GM18907 (cell line): ENCODE data around the gene ADPRHL1.

Experiments
- ATAC-seq: cut with Tn5 transposase; IDR thresholded peaks from one replicate; pipeline ENCODE4 v1.9.1; 2021; ENCODE audit warnings: mild to moderate bottlenecking, moderate library complexity; ENCODE audit not compliant: unreplicated experiment

Gene ADPRHL1

GRCh38 chr13:113433391-113433916 is 19.8 kb downstream of the ADPRHL1 start:
- no peak for ATAC-seq

DNA sequence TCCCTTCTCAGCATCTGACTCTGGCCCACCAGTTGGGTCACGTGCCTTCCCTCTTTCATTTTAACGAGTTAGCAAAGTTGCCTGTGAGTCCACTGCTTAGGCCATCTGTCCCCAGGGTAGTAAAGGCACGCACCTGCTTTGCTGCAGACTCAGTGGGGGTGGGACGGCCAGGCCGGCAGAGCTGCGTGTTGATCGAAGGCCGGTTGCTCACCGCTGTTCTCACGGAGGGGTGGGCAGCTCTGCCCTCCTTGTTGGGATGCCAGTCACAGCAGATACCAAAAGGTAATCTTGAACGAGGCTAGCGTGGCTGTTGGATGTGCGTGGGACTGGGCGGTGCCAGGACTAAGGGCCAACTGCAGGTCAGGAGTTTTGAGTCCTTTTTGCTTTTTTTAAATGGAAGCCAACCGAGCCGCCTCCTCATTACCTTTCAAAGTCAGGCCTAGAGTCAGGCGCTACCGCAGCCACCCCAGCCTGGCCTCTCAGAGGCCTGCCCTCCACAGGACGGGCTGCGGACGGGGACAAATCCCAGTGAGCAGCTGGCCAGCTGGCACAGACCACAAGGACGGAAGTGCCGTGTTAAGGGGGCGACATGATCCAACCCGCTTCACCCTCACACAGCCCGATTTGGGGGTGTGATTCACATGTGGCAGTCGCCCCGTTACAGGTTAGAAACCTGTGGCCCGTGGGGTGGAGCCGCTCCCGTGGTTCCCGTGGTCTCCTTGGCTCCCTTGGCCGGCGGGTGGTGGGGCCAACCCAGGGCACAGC is 20.6 kb downstream of the ADPRHL1 start:
- ATAC-seq = no peak

DNA sequence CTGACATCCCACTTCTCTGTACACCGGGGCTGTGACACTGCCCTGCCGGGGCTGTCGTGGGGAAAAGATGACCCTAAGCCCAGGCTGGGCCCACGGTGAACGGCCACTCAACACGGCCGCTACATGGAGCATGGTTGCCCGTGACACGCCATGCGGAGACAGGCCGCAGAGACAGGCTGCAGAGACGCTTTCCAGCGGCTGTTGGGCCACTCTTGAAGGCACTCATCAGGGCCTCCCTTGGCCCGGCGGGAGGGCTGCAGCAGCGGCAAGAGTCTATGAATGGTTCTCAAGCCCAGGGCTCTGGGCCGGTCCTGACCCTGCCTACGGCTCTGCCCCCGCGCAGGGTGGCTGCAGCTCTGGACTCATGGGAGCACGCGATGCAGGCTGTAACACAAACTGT is 22.1 kb downstream of the ADPRHL1 start:
- ATAC-seq = no peak

GRCh38 chr13:113430378-113431110 is 22.7 kb downstream of the ADPRHL1 start:
- ATAC-seq = no peak

GRCh38 chr13:113429608-113429985 is 23.7 kb downstream of the ADPRHL1 start:
- ATAC-seq = no peak

DNA sequence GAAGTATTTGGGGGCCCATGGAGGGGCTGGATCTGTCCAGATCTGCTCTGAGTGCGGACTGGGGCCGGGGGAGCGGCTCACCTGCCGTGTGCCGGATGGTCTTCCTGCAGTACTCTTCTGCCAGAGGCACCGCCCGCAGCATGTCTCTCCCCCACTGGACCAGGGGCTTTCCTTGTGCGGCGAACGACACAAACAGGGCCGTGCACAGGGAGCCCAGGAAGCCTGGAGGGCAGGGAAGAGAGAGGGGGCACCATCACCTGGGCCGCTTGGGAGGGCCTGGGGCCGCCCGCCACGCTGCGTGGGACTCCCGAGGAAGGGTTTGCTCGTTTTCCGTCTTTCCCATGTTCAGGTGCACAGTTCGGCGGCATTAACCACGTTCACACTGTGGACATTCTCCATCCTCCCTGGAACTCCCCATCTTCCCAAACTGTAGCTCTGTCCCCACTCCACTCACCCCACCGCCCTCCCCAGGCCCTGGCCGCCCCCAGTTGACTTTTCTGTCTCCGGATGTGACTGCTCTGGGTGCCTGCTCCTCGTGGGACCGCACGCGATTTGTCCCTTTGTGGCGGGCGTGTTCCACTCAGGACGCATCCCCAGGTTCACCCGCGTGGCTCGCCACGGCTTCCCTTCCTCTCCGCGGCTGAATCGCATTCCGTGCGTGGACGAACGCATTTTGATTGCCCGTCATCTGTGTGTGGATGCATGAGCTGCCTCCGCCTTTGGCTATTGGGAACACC is 24.2 kb downstream of the ADPRHL1 start:
- ATAC-seq = no peak

- no peak for ATAC-seq
Observed at GRCh38 chr13:113428469-113428865, 24.8 kb downstream of the ADPRHL1 start.

DNA sequence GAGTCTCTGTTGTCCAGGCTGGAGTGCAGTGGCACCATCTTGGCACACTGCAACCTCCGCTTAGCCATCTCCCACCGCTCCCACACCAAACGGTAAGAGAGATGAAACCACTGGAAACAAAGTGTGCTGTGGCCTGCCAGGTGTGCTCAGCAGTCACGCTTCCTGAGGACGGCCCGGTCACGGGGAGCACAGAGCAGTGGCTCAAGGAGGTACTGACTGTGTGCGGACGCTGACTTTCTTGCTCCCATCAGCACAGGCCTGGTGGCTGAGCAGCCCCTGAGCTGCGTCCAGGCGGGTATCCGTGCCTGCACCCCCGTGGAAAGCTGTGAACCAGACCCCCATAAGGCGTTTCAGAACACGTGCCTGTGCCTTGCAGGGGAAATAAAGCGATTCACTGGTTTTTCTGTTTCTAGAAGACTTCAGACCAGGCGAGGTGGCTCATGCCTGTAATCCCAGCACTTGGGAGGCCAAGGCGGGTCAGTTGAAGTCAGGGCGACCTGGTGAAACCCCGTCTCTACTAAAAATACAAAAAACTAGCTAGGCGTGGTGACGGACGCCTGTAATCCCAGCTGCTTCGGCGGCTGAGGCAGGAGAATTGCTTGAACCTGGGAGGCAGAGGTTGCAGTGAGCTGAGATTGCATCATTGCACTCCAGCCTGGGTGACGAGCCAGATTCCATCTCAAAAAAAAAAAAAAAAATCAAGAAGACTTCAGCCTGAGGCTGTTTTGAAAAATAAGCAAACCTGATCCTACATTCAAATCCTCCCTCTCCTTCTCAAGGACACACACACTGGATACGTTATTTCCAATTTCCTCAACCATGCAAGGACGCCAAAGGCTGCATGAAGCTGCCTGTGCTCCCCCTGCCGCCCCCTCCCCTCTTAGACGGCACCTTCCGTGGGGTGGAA is 25.5 kb downstream of the ADPRHL1 start:
- ATAC-seq = no peak

GRCh38 chr13:113426591-113426986 is 26.7 kb downstream of the ADPRHL1 start:
- no peak for ATAC-seq

- ATAC-seq = no peak
Observed at GRCh38 chr13:113425941-113426590, 27.2 kb downstream of the ADPRHL1 start.

- no peak for ATAC-seq
Observed at GRCh38 chr13:113423520-113424163, 29.6 kb downstream of the ADPRHL1 start.

DNA sequence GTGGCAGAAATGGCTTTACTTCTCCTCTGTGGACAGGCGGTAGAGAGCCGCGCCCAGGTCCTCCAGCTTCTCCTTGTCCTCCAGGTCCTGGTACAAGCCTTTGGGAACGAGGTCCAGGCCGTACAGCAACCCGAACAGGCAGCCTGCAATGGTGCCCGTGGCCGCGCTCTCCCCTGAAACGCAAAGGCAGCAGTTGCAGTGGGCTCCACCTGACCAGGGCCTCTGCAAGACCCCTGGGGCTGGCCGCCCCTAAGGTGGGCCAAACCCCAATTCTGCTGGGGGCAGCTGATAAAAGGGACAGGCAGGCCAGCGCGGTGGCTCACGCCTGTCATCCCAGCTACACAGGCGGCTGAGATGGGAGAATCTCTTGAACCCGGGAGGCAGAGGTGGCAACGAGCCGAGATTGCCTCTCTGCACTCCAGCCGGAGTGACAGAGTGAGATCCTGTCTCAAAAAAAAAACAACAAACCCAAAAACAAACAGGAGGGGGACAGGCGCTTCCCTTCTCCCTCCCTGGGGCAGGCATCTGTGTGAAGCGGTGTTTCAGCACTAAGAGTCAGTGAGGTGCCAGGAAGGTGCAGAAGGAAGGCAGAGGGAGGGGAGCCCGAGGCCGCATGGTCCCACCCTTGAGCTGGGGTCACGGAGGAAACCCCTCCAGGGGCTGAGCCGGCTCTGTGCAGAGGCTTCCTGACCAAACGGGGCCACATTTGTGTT is 30.3 kb downstream of the ADPRHL1 start:
- ATAC-seq = no peak

DNA sequence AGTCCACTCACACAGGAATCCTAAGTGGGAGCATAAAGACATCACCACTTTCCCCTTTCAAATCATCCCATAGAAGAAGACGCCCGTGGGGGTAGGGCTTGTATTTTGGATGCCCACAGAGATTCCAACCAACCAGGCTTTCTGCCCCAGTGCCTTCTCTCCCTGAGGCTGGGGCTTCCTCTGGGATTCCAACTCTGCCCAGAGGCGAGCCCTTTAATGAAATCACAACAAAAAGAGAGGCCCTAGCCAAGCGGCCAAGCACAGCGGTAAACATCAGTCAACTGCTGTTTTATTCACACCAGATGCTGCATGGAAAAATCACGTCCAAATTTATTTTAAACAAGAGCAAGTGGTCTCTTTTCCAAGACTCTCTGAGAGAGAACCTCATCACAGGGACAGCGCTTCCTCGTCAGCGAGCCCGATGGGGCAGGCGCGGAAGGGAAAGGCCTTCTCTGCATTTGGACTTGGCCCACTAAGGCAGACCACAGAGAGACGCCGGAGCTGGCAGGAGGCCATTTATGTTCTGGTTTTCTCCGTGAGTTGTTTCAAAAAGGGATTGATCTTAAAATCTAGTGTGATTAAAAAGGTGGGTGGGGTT is 31.5 kb downstream of the ADPRHL1 start:
- no peak for ATAC-seq

GRCh38 chr13:113420833-113421600 is 32.3 kb downstream of the ADPRHL1 start:
- ATAC-seq = no peak

DNA sequence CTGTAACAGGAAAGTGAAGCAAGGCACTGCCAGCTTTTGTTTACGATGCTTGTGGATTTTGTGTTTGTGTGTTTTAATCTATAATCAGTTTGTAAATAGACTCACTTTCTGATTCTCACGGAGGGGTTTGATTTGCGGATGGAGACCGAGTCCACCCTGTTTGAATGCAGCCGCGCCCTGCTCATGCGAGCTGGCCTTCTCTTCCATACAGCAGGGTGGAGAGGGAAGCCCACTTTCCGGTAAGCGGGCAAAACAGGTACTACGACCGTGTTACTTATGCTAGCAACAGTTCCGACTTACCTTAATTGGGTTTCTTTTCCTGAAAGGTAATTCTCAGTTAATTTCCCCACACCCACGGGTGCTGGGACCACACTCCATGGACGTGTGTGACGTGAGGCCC is 33.1 kb downstream of the ADPRHL1 start:
- ATAC-seq = no peak

- ATAC-seq = no peak
Observed at GRCh38 chr13:113419531-113420193, 33.6 kb downstream of the ADPRHL1 start.

- no peak for ATAC-seq
Observed at GRCh38 chr13:113418722-113419049, 34.6 kb downstream of the ADPRHL1 start.
